ENCODE measurements around the gene LRCH4.

LRCH4 gene

DNA sequence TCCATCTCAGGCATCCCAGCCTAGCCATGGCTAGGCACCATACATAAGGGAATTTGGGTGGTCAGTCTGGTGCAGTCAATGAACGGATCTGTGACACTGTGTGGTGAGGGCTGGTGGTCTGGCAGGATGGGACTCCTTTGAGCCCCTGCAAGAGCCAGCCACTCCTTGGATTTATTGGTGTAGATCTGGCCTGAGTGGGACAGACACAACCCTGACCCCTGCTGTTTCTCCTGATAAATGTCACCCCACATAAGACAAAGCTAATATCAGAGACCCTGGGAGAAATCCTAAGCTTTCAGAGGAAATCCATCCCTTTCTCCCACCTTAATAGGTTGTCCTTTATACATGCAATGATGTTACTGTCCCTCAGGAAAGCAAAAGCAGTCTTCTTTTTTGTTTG, 2.5 kb upstream of the LRCH4 start:
- DNase-seq (ENCODE audit: low read depth), result peak; percentile 34
- H3K4me1 ChIP-seq (ENCODE audit: control insufficient read depth, insufficient read depth, low read length), result peaks cover 26% of the 10 kb centered on the region

DNA sequence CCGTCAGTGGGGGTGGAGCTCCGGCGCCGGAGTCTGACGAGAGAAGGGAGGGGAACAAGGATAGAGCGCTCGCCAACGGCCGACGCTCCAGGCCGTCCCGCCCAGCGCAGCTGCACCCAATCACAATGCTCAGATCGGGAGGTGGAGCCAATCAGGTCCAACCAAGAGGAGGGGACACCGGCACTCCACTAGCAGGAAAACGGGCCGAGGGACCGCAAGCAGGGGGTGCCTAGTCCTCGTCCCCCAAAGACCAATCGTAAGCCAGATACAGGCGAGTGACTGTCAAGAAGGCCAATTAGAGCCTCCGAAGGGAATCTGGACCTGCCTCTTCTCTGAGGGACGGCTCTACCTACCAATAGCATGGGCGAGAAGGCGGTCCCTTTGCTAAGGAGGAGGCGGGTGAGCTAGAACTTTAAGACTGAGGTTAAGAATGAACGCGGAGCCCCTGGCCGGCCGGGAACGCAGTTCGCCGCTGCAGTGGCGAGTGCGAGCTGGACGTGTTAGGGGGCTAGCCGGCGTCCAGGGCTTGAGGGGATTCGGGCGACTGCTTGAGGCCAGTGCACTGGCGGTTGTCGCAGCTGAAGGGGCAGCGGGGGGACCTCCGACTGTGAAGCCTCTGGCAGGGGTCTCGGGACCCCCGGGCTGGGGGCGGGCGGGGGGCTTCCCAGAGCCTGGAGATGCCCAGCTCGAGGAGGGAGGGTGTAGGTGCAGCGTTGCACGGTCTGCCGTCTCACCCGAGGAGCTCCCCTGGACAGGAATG, 517 bp upstream of the LRCH4 start, which contains the start of gene FBXO24:
Gene FBXO24, plus strand, starts transcription at position 63 of the 760 bp plus-strand sequence. Its CDS starts 298 bp downstream, at position 361.
- H3K4me3 ChIP-seq (ENCODE audit: low read length), result peak within 1 kb of the TSS; percentile 93
- H3K9ac ChIP-seq (ENCODE audit: low read length), result peak within 1 kb of the TSS; percentile 96
- H3K36me3 ChIP-seq (ENCODE audit: control insufficient read depth, insufficient read depth, low read length, severe bottlenecking), result peaks cover 10% of the 10 kb centered on the region
- H3K4me1 ChIP-seq (ENCODE audit: control insufficient read depth, insufficient read depth, low read length), result peaks cover 29% of the 10 kb centered on the region
- no peaks in the 10 kb centered on the region for H3K27me3 ChIP-seq (replicated peaks; ENCODE audit: control insufficient read depth, insufficient read depth, low read length)
- DNase-seq (ENCODE audit: low read depth), result peak; percentile 100
- no peaks in the 10 kb centered on the region for H3K9me3 ChIP-seq (ENCODE audit: control insufficient read depth, low read length)

More for the DNA sequence above, 2.5 kb upstream of the LRCH4 start:
- Histone ChIP-seq H3K27me3 (replicated peaks; ENCODE audit: control insufficient read depth, insufficient read depth, low read length) (no peaks in the 10 kb centered on the region), H3K9ac (ENCODE audit: low read length) (no peak overlapping the region), H3K36me3 (ENCODE audit: control insufficient read depth, insufficient read depth, low read length, severe bottlenecking) (no peaks in the 10 kb centered on the region), H3K4me3 (ENCODE audit: low read length) (no peak overlapping the region), H3K9me3 (ENCODE audit: control insufficient read depth, low read length) (no peaks in the 10 kb centered on the region)

GRCh38 chr7:100584683-100585510, 1.0 kb downstream of the LRCH4 start:
- peak; percentile 74 for DNase-seq (ENCODE audit: low read depth)
- Histone ChIP-seq H3K9ac (ENCODE audit: low read length) (peak overlapping the region; percentile 96), H3K9me3 (ENCODE audit: control insufficient read depth, low read length) (no peaks in the 10 kb centered on the region), H3K27me3 (replicated peaks; ENCODE audit: control insufficient read depth, insufficient read depth, low read length) (no peaks in the 10 kb centered on the region), H3K4me3 (ENCODE audit: low read length) (peak overlapping the region; percentile 93), H3K4me1 (ENCODE audit: control insufficient read depth, insufficient read depth, low read length) (peaks cover 20% of the 10 kb centered on the region), H3K36me3 (ENCODE audit: control insufficient read depth, insufficient read depth, low read length, severe bottlenecking) (peaks cover 25% of the 10 kb centered on the region)

GRCh38 chr7:100584054-100584682, 1.8 kb downstream of the LRCH4 start:
- Histone ChIP-seq H3K36me3 (ENCODE audit: control insufficient read depth, insufficient read depth, low read length, severe bottlenecking) (peaks cover 30% of the 10 kb centered on the region), H3K27me3 (replicated peaks; ENCODE audit: control insufficient read depth, insufficient read depth, low read length) (no peaks in the 10 kb centered on the region), H3K9ac (ENCODE audit: low read length) (peak overlapping the region; percentile 96), H3K4me1 (ENCODE audit: control insufficient read depth, insufficient read depth, low read length) (peaks cover 20% of the 10 kb centered on the region), H3K9me3 (ENCODE audit: control insufficient read depth, low read length) (no peaks in the 10 kb centered on the region), H3K4me3 (ENCODE audit: low read length) (peak overlapping the region; percentile 93)
- DNase-seq (ENCODE audit: low read depth), result peak; percentile 38

GRCh38 chr7:100583132-100584053, 2.5 kb downstream of the LRCH4 start:
- H3K4me1 ChIP-seq (ENCODE audit: control insufficient read depth, insufficient read depth, low read length), result peaks cover 20% of the 10 kb centered on the region
- H3K4me3 ChIP-seq (ENCODE audit: low read length), result peak overlapping the region; percentile 3
- no peaks in the 10 kb centered on the region for H3K9me3 ChIP-seq (ENCODE audit: control insufficient read depth, low read length)
- H3K9ac ChIP-seq (ENCODE audit: low read length), result peak overlapping the region; percentile 46
- H3K36me3 ChIP-seq (ENCODE audit: control insufficient read depth, insufficient read depth, low read length, severe bottlenecking), result peaks cover 36% of the 10 kb centered on the region
- no peaks in the 10 kb centered on the region for H3K27me3 ChIP-seq (replicated peaks; ENCODE audit: control insufficient read depth, insufficient read depth, low read length)
- no peak for DNase-seq (ENCODE audit: low read depth)

- H3K4me1 ChIP-seq (ENCODE audit: control insufficient read depth, insufficient read depth, low read length), result peaks cover 20% of the 10 kb centered on the region
- H3K36me3 ChIP-seq (ENCODE audit: control insufficient read depth, insufficient read depth, low read length, severe bottlenecking), result peaks cover 44% of the 10 kb centered on the region
- no peak for DNase-seq (ENCODE audit: low read depth)
- no peak overlapping the region for H3K4me3 ChIP-seq (ENCODE audit: low read length)
- H3K27me3 ChIP-seq (replicated peaks; ENCODE audit: control insufficient read depth, insufficient read depth, low read length), result no peaks in the 10 kb centered on the region
- H3K9ac ChIP-seq (ENCODE audit: low read length), result peak overlapping the region; percentile 46
- no peaks in the 10 kb centered on the region for H3K9me3 ChIP-seq (ENCODE audit: control insufficient read depth, low read length)
Measured at GRCh38 chr7:100582650-100583049, 3.3 kb downstream of the LRCH4 start.

GRCh38 chr7:100582041-100582579, 3.8 kb downstream of the LRCH4 start:
- Histone ChIP-seq H3K27me3 (replicated peaks; ENCODE audit: control insufficient read depth, insufficient read depth, low read length) (no peaks in the 10 kb centered on the region), H3K4me1 (ENCODE audit: control insufficient read depth, insufficient read depth, low read length) (peaks cover 20% of the 10 kb centered on the region), H3K36me3 (ENCODE audit: control insufficient read depth, insufficient read depth, low read length, severe bottlenecking) (peaks cover 48% of the 10 kb centered on the region), H3K4me3 (ENCODE audit: low read length) (no peak overlapping the region), H3K9ac (ENCODE audit: low read length) (no peak overlapping the region), H3K9me3 (ENCODE audit: control insufficient read depth, low read length) (no peaks in the 10 kb centered on the region)
- no peak for DNase-seq (ENCODE audit: low read depth)

- H3K4me3 ChIP-seq (ENCODE audit: low read length), result no peak overlapping the region
- H3K9ac ChIP-seq (ENCODE audit: low read length), result no peak overlapping the region
- peaks cover 20% of the 10 kb centered on the region for H3K4me1 ChIP-seq (ENCODE audit: control insufficient read depth, insufficient read depth, low read length)
- peaks cover 62% of the 10 kb centered on the region for H3K36me3 ChIP-seq (ENCODE audit: control insufficient read depth, insufficient read depth, low read length, severe bottlenecking)
- H3K9me3 ChIP-seq (ENCODE audit: control insufficient read depth, low read length), result no peaks in the 10 kb centered on the region
- no peak for DNase-seq (ENCODE audit: low read depth)
- H3K27me3 ChIP-seq (replicated peaks; ENCODE audit: control insufficient read depth, insufficient read depth, low read length), result no peaks in the 10 kb centered on the region
Measured at GRCh38 chr7:100580466-100581283, 5.3 kb downstream of the LRCH4 start.

DNA sequence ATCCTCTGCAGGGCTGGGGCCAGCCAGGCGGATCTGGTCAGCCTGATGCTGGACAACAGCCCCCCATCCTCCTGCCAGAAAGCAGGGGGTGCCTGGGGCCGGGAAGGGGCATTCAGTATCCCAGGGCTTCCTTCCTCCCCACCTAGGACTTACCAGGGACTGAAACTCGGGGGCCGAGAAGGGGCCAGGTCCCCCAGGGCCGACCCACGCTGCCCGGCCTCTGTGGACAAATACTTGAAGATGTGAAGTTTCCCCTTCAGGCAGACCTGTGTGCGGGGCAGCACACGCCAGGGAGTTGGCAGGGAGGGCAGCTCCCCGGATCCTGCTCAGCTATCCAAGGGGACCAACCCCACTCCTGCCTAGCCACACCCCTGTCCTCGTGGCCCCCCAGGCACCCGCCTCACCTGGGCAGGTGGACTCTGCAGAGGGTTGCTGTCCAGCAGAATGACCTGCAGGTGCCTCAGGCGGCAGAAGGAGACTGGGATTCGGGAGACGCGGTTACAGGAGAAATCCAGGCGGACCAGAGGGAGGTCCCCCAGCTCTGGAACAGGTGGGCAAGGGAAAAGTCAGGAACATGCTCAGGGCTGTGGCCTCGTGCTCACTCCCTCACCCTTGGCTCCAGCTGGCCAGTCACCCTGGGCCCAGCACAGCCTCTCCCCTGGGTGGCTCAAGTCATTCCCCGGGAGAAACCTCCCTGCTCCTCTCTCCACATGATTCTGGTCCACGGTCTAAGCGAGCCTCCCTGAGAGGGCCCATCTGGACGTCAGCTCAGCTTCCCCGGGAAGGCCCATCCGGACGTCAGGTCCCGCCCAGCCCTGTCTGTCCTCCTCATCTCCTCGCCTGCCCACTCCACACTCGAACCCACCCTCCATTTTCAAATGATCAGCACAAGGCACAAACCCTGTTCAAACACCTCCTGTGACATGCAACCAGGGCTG, 7.4 kb downstream of the LRCH4 start:
- H3K36me3 ChIP-seq (ENCODE audit: control insufficient read depth, insufficient read depth, low read length, severe bottlenecking), result peaks cover 72% of the 10 kb centered on the region
- no peak overlapping the region for H3K9ac ChIP-seq (ENCODE audit: low read length)
- H3K4me1 ChIP-seq (ENCODE audit: control insufficient read depth, insufficient read depth, low read length), result peaks cover 4% of the 10 kb centered on the region
- no peak overlapping the region for H3K4me3 ChIP-seq (ENCODE audit: low read length)
- no peaks in the 10 kb centered on the region for H3K27me3 ChIP-seq (replicated peaks; ENCODE audit: control insufficient read depth, insufficient read depth, low read length)
- no peaks in the 10 kb centered on the region for H3K9me3 ChIP-seq (ENCODE audit: control insufficient read depth, low read length)
- DNase-seq (ENCODE audit: low read depth), result no peak
